HG02884 (cell line): ENCODE results near the gene GIPC1.
"Not testable (repeated sequence)": the region's sequence is repeated elsewhere in the genome, so short reads cannot be mapped to it uniquely, and the experiment has no call there.

Experiments
- ATAC-seq: cut with Tn5 transposase; IDR thresholded peaks from one replicate; pipeline ENCODE4 v1.9.1; 2021; ENCODE audit warnings: mild to moderate bottlenecking, moderate library complexity; ENCODE audit not compliant: unreplicated experiment

GIPC1 gene

GRCh38 chr19:14472202-14472938, 23.6 kb downstream of the GIPC1 start:
- no peak for ATAC-seq

DNA sequence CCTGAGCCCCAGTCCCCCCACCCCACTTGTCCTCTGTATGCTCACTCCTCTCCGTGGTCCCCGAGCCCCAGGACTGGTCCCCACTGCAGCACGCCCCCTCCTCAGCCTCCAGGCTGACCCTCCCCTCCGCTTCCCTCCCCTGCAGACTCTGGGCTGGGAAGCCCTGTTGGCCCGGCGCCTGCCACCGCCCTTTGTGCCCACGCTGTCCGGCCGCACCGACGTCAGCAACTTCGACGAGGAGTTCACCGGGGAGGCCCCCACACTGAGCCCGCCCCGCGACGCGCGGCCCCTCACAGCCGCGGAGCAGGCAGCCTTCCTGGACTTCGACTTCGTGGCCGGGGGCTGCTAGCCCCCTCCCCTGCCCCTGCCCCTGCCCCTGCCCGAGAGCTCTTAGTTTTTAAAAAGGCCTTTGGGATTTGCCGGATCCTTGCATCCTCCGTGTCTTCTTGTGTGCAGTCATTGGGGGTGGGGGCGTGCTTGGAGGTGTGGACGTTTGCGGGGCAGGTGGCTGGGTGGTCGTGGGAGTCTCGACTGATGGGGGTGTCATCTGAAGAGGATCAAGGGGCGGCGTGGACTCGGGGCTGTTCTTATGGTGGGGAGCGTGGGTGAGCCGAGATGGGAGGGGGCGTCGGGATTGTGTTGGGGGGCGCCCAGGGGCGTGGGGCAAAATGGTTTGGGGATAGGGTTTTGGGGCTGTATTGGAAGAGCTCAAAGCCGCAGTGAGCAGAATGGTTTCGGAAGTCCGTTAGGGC, 24.3 kb downstream of the GIPC1 start:
- no peak for ATAC-seq

DNA sequence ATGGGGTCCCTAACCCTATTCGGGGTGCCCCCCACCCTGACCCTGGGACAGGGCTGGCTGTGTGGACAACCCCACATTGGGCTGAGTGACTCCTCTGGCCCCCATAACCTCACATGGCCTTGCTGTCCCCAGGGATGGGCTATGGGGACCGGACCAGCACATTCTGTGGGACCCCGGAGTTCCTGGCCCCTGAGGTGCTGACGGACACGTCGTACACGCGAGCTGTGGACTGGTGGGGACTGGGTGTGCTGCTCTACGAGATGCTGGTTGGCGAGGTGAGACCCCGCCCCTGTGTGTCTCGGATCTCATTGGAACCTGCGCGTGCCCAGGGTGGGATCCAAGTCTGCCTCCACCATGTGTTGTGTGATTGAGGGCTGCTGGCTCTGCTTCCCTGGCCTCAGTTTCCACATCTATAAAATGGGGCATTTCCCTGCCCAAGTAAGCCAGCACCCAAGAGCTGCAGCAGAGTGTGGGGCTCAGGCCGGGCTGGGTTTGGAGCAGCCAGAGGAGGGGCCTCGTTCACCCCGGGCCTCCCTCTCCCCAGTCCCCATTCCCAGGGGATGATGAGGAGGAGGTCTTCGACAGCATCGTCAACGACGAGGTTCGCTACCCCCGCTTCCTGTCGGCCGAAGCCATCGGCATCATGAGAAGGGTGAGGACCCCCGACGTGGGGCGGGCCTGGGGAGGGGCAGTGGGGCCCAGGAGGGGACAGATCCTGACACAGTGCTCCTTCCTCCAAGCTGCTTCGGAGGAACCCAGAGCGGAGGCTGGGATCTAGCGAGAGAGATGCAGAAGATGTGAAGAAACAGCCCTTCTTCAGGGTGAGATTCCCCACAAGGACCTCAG, 25.7 kb downstream of the GIPC1 start:
- no peak for ATAC-seq

GRCh38 chr19:14467816-14468215, 28.1 kb downstream of the GIPC1 start:
- no peak for ATAC-seq

DNA sequence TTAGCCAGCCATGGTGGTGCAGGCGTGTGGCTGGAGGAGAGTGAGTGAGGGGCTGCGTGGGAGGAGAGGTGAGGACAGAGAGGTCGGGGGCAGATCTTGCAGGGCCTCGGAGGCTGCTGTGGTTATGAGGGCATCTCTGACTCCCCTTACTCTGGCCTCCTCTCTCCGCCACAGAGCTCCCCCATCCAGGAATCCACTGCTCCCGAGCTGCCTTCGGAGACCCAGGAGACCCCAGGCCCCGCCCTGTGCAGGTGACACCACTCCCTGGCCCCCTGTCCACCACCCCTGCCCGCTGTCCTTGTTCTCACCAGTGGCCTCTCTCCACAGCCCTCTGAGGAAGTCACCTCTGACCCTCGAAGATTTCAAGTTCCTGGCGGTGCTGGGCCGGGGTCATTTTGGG, 28.5 kb downstream of the GIPC1 start:
- ATAC-seq, result no peak

DNA sequence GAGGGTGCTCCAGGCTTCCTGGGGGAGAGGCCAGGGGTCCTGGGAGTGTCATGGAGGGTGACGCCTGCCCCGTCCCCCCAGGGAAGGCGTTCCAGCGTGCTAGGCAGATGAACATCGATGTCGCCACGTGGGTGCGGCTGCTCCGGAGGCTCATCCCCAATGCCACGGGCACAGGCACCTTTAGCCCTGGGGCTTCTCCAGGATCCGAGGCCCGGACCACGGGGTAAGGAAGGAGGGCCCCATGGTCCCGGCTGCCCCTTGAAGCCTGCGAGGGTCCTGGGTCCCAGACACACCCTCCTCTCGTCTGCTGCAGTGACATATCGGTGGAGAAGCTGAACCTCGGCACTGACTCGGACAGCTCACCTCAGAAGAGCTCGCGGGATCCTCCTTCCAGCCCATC, 32.2 kb downstream of the GIPC1 start:
- ATAC-seq, result no peak

- not testable (repeated sequence) for ATAC-seq
These were observed 33.5 kb downstream of the GIPC1 start for GRCh38 chr19:14462401-14462800.

DNA sequence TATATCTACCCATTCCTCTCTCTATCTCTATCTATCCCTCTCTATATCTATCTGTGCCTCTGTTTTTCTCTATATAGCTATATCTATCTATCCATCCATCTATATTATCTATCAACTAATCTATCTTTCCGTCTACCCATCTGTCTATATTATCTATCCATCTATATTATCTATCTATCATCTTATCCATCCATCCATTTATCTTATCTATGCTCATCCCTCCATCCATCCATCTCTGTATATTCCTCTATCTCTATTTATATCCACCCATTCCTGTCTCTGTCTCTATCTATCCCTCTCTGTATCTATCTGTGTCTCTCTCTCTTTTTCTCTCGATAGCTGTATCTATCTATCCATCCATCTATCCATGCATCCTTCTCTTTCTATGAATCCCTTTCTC, 35.0 kb downstream of the GIPC1 start:
- no peak for ATAC-seq

DNA sequence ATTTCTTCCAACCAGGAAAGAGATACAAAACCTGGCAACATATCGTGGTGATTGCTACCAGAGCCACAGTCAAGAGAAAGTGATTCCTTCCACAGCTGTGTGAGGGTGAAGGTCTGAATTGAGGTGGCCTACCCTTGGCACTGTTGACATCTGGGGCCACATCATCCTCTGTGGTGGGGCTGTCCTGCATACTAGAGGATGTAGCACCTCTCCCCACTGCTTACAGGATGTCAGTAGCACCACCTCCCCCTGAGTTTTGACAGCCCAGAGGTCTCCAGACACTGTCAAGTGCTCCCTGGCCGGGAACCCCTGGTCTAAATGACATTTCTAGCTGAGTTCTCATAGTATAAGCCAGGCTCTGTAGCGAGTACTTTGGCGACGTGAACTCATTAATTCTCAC, 36.2 kb downstream of the GIPC1 start:
- no peak for ATAC-seq

DNA sequence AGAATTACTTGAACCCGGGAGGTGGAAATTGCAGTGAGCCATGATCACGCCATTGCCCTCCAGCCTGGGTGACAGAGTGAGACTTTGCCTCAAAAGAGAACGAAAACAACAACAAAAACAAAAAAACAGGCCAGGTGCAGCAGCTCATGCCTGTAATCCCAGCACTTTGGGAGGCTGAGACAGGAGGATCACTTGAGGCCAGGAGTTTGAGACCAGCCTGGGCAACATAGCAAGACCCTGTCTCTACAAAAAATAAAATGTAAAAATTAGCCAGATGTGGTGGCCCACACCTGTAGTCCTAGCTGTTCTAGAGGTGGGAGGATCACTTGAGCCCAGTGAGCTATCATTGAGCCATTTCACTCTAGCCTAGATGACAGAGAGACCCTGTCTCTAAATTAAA, 43.6 kb downstream of the GIPC1 start:
- not testable (repeated sequence) for ATAC-seq

DNA sequence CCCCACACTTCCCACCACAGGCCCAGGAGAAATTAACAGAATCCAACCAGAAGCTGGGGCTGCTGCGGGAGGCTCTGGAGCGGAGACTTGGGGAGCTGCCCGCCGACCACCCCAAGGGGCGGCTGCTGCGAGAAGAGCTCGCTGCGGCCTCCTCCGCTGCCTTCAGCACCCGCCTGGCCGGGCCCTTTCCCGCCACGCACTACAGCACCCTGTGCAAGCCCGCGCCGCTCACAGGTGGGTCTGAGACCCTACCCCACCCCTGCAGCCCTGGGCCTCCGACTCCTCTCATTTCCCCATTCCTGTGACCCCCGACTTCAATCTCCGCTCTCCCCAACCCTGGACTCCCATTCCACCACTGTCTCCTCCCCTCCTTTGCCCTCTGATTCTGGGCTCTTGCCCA, 45.1 kb downstream of the GIPC1 start:
- ATAC-seq, result no peak

DNA sequence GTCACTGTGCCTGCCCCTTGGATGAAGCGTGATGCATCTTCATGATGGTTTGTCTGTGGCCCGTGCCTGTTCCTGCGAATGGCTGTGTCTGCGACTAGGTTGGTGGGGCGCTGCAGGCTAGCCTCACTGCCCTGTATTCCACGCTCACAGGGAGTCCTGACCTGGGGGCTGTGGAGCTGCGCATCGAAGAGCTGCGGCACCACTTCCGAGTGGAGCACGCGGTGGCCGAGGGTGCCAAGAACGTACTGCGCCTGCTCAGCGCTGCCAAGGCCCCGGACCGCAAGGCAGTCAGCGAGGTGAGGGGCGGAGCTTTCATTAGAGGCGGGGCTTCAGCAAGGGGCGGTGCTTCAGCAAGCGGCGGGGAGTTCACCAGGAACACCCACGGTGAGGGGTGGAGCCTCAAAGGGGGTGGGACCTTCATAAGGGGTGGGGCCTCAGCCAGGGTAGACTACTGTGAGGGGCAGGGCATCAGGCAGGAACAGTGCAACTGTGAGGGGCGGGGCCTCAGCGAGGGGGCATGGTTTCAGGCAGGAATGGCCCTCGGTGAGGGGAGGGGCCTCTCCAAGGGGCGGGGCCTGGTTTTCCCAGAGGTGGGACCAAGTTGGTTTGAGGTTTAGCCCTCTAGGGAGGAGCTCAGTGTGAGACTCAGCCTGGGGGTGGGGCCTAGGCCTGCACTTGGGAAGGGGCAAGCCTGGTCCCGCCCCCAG, 45.6 kb downstream of the GIPC1 start:
- ATAC-seq, result no peak

DNA sequence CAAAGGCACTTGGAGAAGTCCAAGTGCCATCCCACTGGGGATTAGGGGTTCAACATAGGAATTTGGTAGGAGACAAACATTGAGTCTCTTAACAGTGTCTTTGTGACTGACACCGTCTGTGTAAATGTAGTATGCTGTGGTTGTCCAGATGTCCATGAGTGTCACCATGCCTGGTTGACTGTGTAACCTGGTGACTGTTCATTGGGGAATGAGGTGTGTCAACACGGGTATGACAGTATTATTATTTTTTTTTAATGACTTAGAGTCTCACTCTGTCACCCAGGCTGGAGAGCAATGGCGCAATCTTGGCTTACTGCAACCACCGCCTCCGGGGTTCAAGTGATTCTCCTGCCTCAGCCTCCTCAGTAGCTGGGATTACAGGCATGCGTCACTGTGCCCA, 46.6 kb downstream of the GIPC1 start:
- ATAC-seq, result no peak

- no peak for ATAC-seq
These were observed 49.4 kb downstream of the GIPC1 start for GRCh38 chr19:14446336-14447036.

GRCh38 chr19:14443632-14444216, 52.2 kb downstream of the GIPC1 start:
- ATAC-seq, result no peak

DNA sequence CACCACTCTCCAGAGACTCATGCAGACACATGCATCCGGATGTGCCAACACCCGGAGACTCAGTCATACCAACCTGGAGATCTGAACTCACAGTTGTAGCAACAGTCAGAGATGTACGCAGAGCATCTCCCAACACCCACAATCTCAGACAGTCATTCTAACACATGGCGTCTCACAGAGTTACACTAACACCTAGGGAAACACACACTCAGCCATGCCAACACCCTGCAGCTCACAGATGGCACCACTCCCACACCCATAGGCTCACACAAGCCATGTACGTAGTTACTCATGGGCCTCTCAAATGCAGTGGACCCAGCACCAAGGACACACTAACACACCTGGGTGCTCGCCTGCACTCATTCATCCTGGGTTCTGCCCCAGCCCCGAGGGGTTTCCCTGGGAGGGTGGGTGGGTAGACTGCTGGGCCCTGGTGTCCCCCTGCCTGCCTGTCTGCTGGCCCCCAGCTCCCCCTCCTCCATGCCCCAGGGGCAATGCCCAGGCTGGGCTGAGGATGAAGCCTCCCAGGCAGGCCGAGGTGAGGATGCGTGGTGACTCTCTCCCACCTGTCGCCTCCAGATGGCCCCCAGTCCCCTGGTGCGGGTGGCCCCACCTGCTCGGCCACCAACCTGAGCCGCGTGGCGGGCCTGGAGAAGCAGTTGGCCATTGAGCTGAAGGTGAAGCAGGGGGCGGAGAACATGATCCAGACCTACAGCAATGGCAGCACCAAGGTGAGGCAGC, 52.9 kb downstream of the GIPC1 start:
- ATAC-seq, result no peak

DNA sequence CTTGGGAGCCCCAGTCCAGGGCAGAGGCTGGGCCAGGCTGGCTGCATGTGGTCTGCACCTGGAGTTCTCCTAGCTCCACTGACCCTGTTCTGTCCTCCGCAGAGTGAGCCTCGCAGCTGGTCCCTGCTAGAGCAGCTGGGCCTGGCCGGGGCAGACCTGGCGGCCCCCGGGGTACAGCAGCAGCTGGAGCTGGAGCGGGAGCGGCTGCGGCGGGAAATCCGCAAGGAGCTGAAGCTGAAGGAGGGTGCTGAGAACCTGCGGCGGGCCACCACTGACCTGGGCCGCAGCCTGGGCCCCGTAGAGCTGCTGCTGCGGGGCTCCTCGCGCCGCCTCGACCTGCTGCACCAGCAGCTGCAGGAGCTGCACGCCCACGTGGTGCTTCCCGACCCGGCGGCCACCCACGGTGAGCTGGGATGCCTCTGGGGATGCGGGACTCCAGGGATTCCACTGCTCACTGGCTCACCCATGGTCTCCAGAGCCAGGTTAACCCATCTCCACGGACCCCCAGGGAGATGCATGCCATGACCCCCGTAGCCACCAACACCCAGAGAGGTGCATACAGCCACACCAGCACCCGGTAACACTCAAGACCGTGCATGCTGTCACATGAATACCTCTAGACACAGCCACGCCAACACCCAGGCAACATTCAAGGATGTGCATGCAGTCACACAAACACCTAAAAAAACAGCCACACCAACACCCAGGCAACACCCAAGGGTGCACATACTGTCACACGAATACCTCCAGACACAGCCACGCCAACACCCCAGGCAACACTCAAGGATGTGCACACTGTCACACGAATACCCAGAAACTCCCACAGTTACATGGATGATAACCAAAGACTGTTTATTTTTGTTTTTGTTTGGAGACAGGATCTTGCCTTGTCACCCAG, 54.6 kb downstream of the GIPC1 start:
- no peak for ATAC-seq

GRCh38 chr19:14440049-14440448, 55.9 kb downstream of the GIPC1 start:
- peak; percentile 55 for ATAC-seq
